Measurements from ENCODE around the gene NCAPG2. TPM values are rescaled to one million over a fixed set of nuclear protein-coding genes. Genes with fewer than 3 reads are reported as not detected.

The NCAPG2 gene, protein sequence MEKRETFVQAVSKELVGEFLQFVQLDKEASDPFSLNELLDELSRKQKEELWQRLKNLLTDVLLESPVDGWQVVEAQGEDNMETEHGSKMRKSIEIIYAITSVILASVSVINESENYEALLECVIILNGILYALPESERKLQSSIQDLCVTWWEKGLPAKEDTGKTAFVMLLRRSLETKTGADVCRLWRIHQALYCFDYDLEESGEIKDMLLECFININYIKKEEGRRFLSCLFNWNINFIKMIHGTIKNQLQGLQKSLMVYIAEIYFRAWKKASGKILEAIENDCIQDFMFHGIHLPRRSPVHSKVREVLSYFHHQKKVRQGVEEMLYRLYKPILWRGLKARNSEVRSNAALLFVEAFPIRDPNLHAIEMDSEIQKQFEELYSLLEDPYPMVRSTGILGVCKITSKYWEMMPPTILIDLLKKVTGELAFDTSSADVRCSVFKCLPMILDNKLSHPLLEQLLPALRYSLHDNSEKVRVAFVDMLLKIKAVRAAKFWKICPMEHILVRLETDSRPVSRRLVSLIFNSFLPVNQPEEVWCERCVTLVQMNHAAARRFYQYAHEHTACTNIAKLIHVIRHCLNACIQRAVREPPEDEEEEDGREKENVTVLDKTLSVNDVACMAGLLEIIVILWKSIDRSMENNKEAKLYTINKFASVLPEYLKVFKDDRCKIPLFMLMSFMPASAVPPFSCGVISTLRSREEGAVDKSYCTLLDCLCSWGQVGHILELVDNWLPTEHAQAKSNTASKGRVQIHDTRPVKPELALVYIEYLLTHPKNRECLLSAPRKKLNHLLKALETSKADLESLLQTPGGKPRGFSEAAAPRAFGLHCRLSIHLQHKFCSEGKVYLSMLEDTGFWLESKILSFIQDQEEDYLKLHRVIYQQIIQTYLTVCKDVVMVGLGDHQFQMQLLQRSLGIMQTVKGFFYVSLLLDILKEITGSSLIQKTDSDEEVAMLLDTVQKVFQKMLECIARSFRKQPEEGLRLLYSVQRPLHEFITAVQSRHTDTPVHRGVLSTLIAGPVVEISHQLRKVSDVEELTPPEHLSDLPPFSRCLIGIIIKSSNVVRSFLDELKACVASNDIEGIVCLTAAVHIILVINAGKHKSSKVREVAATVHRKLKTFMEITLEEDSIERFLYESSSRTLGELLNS
- total RNA-seq (2014; rRNA removed; shearing (Covaris generic)) = 27.5 and 28.6 TPM in 2 replicates
- polyA plus RNA-seq (2015; cell fraction: cytosol; rRNA removed) = 41.1 and 51.0 TPM in 2 replicates
- 59.4 and 68.6 TPM in 2 replicates for polyA plus RNA-seq (2015; cell fraction: nucleus; rRNA removed)

DNA sequence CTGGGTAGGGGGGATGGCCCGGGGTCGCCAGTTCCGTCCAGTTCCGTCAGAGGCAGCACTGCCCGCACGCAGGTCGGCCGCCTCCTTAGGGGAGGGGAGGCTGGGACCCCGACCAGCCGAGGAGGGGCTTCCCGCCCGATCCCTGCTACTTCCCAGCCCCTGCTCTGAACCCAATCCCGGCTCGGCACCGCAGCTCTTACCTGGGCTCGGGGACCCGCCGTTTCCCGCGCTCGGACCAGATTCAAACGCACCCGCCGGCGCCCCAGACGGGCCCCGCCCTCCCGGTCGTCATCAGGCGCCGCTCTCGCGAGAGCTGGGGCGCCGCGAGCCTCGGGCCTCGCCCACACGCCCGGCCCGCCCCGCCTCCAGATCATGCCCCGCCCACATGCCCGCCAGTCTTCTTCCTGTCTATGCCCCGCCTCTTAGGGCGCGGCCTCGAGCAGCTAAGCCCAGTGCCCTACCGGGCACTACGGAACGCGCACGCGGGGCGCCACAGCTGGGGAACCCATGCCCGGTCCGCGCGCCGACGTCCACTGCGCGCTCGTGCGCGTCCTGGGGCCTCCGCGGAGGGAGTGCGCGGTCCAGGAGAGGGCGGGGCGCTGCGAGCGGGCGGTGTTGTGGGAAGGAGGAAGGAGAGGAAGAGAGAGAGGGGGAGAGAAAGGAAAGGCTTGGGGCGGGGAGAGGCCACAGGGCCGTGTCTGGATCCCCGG lies at the start of gene NCAPG2:
Gene NCAPG2 (minus strand): TSS at position 281 of the 710 bp plus-strand sequence. CDS start 2,905 bp downstream, outside the sequence.
- DNase-seq (ENCODE audit: low read depth, low spot score) = peak; percentile 99
- in situ Hi-C loops (cut with HindIII; ENCODE audit: low pct_unique_long_range_greater_than_20kb, low sequenced_read_pairs) = no loop called here

DNA sequence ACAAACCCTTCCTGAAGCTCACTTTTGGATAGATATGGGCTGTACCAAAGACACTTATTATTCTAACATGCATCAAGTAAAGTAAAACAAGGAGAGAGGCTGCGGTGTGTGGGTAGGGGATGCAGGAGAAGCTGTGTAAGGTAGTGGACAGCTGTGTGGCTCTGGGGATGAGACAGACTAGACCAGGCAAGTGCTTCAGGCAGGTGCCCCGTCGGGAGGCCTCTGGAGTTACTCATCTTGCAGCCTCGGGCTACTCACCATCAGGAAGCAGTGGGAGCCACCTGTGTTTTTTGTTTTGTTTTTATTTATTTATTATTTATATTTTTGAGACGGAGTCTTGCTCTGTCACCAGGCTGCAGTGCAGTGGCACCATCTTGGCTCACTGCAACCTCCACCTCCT lies 49.3 kb upstream of the NCAPG2 start:
- DNase-seq (ENCODE audit: low read depth, low spot score) = no peak
- in situ Hi-C loops (cut with HindIII; ENCODE audit: low pct_unique_long_range_greater_than_20kb, low sequenced_read_pairs) = no loop called here

- no peak for DNase-seq (ENCODE audit: low read depth, low spot score)
- in situ Hi-C loops (cut with HindIII; ENCODE audit: low pct_unique_long_range_greater_than_20kb, low sequenced_read_pairs) = no loop called here
Measured at GRCh38 chr7:158751751-158752150, 47.1 kb upstream of the NCAPG2 start.

DNA sequence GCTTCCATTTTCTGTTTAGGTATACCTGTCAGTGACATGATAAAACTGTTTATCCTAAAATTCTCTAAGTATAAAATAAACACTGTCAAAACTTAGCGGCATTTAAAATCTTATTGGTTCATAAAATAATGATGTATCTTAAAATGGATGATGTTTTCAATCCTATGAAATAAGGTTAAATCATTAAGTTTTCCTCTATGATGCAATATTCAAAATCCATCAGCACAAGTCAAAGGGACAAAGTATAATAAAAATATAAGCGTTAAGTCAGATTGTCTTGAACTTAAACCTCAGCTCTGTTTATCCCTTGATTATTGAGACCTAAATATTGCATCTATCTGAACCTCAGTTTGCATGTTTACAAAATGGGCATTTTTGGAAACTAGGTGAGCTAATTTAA lies 46.6 kb upstream of the NCAPG2 start:
- in situ Hi-C loops (cut with HindIII; ENCODE audit: low pct_unique_long_range_greater_than_20kb, low sequenced_read_pairs) = no loop called here
- no peak for DNase-seq (ENCODE audit: low read depth, low spot score)

DNA sequence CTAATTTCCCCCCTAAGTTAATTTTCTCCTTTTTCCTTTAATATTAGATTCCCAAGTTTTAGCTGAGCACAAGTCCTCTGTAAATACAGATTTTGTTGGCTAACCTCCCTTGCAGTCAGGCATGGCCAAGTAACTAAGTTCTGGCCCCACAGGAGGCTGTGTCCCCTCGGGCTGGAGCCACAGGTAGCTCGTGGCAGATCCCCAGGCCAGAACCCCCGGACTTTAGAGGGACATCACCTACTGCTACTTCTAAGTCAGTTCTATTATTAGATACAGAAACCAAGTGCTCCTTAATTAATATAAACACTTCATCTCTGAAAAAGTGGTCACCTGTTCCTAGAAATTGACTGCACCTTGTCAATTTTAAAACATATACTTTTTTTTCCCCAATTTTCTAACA lies 46.1 kb upstream of the NCAPG2 start:
- in situ Hi-C loops (cut with HindIII; ENCODE audit: low pct_unique_long_range_greater_than_20kb, low sequenced_read_pairs) = no loop called here
- DNase-seq (ENCODE audit: low read depth, low spot score) = no peak

DNA sequence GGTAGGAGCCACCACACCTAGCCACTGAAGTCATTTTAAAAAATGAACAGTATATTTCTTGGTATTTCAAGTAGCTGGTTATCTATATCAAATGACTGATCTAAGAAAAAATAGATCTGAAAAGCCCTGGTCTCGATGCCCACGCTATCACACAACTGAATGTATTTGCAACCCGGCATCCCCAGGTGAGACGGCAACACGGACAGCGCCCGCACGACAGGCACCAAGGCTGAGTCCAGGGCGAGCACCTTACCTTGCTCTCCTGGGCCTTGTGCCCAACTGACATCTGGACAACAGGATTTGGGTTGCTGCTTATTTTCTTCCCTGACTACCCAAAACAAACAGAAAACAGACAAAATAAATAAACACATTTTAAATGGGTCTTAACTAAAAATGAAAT lies 44.8 kb upstream of the NCAPG2 start:
- DNase-seq (ENCODE audit: low read depth, low spot score) = no peak
- in situ Hi-C loops (cut with HindIII; ENCODE audit: low pct_unique_long_range_greater_than_20kb, low sequenced_read_pairs) = no loop called here

- DNase-seq (ENCODE audit: low read depth, low spot score) = no peak
- in situ Hi-C loops (cut with HindIII; ENCODE audit: low pct_unique_long_range_greater_than_20kb, low sequenced_read_pairs) = no loop called here
Measured at GRCh38 chr7:158748335-158748734, 43.7 kb upstream of the NCAPG2 start.

DNA sequence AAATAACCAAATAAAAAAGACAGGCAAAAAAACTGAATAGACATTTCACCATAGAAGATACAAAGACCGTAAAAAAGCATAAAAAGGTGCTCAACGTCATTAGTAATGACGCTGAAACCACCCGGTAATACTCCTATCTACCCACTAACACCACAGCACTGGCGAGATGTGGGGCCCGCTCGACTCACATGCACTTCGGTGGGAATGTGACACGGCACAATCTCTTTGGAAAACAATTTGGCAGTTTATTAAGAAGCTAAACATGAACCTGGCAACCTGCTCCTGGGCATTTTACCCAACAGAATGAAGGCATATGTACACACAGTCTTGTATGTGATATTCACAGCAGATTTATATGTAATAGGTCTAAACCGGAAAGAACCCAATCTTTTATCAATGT lies 42.8 kb upstream of the NCAPG2 start:
- no peak for DNase-seq (ENCODE audit: low read depth, low spot score)
- in situ Hi-C loops (cut with HindIII; ENCODE audit: low pct_unique_long_range_greater_than_20kb, low sequenced_read_pairs) = no loop called here

- DNase-seq (ENCODE audit: low read depth, low spot score) = no peak
- in situ Hi-C loops (cut with HindIII; ENCODE audit: low pct_unique_long_range_greater_than_20kb, low sequenced_read_pairs) = no loop called here
Measured at GRCh38 chr7:158746957-158747356, 42.4 kb upstream of the NCAPG2 start.

GRCh38 chr7:158745057-158745715 lies 40.6 kb upstream of the NCAPG2 start:
- in situ Hi-C loops (cut with HindIII; ENCODE audit: low pct_unique_long_range_greater_than_20kb, low sequenced_read_pairs) = no loop called here

GRCh38 chr7:158744070-158744469 lies 39.5 kb upstream of the NCAPG2 start:
- in situ Hi-C loops (cut with HindIII; ENCODE audit: low pct_unique_long_range_greater_than_20kb, low sequenced_read_pairs) = no loop called here

More at GRCh38 chr7:158745057-158745715, 40.6 kb upstream of the NCAPG2 start:
- DNase-seq (ENCODE audit: low read depth, low spot score) = no peak

GRCh38 chr7:158743219-158743618 lies 38.6 kb upstream of the NCAPG2 start:
- peak; percentile 48 for DNase-seq (ENCODE audit: low read depth, low spot score)
- in situ Hi-C loops (cut with HindIII; ENCODE audit: low pct_unique_long_range_greater_than_20kb, low sequenced_read_pairs) = no loop called here

More at GRCh38 chr7:158744070-158744469, 39.5 kb upstream of the NCAPG2 start:
- no peak for DNase-seq (ENCODE audit: low read depth, low spot score)

DNA sequence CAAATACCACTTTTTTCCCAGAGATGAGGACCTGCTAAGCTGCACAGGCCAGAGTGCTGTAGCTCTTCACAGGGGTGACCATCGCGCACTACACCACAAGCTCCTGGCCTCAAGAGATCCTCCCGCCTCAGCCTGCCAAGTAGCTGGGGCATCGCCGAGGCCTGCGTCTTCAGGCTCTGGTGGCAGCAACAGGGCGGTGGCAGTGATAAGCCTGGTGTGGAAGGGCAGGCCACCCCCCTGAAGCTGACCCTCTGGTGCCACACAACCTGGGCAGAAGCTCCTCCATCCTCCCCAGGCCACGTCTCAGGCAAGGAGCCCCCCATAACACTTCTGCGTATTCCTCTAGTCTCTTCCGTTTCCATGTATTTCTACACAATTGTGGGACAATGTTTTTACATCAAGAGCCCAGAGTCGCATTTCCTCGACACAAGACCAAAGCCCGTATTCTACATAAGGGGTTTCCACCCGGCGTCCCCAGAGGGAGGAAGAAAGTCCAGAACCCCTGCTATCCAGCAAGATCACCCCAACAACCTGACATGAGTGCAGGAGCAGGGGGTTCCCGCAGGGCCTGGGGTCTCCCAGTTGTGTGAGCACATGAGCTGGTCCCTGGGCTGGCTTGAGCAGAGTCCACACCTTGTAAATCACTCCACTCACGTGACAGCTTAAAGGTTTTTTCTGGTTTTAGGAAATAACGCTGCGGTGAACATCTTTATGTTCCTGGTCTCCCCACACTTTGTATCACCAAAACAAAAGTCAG lies 37.6 kb upstream of the NCAPG2 start:
- in situ Hi-C loops (cut with HindIII; ENCODE audit: low pct_unique_long_range_greater_than_20kb, low sequenced_read_pairs) = no loop called here
- no peak for DNase-seq (ENCODE audit: low read depth, low spot score)

DNA sequence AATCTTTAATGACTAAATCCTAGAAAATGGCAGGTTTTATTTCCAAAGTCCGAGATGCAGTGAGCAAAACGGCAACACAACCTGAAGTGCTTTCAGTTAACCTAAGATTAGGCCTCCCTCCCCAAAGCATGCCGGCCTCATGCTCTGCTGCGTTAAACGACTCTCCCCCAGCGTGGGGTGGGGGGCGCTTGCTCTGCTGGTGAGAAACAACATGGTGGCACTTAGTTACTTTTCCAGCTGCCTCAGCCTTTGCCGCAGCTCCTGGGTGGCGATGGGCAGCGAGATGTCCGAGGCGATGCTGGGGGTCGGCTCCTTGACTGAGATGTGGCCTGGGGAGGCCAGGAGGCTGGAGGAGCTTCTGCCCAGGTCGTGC lies 36.7 kb upstream of the NCAPG2 start:
- in situ Hi-C loops (cut with HindIII; ENCODE audit: low pct_unique_long_range_greater_than_20kb, low sequenced_read_pairs) = no loop called here
- no peak for DNase-seq (ENCODE audit: low read depth, low spot score)

- in situ Hi-C loops (cut with HindIII; ENCODE audit: low pct_unique_long_range_greater_than_20kb, low sequenced_read_pairs) = no loop called here
- no peak for DNase-seq (ENCODE audit: low read depth, low spot score)
Measured at GRCh38 chr7:158740657-158741293, 36.2 kb upstream of the NCAPG2 start.

All from SK-MEL-5 (cell line).